Left colon (tissue), 2 donors: Measurements from ENCODE around the gene NSMCE3. TPM values are rescaled to one million over a fixed set of nuclear protein-coding genes. Genes with fewer than 3 reads are reported as not detected.
A peak's percentile ranks its signal among the peaks of the same experiment; 100 is the strongest.

Source experiments
- ATAC-seq: fragments of 200-7000 bp; cut with Tn5 transposase; one replicate; pipeline ENCODE4 v1.9.1; 2020; ENCODE audit warnings: mild to moderate bottlenecking, moderate library complexity
- DNase-seq, 2 donors: peaks; one replicate each; pipeline ENCODE4 v3.0.0-alpha.2; 2020
- intact Hi-C, 2 donors: fragments of 100-400 bp; cut with DNase I in 1 of 2; cut with micrococcal nuclease in 1 of 2; formaldehyde crosslinking; loops; one replicate each; pipeline versions ENCODE4 v1.11.2 to v1.14.0; 2022; cut with DNase I, micrococcal nuclease
- long read RNA-seq: library from polyadenylated mRNA; unstranded; transcript quantifications from one replicate; pipeline ENCODE4 v2.0.0, GENCODE V29; 2021
- total RNA-seq, 2 donors: library from RNA; stranded (reverse); fragmentation: NEBNext Ultra II Directional; extraction: Animal tissue kit (Norgen Biotek cat#: 25700); gene quantifications; one replicate each; pipeline ENCODE4 v1.2.1, GENCODE V29; 2021
- donor health status: DM: no; HTN: no; CAD: no.
- donor health status: DM: yes; HTN: yes; CAD: no.

Gene NSMCE3
- 1 to 10 TPM; 3.6 to 3.8 TPM for total RNA-seq
- long read RNA-seq, full-length matches to known transcripts: 7 of 7 reads
- long read RNA-seq, partial matches to known transcripts: 0 of 7 reads
- long read RNA-seq, other reads (novel, unspliced or antisense): 0 of 7 reads

DNA sequence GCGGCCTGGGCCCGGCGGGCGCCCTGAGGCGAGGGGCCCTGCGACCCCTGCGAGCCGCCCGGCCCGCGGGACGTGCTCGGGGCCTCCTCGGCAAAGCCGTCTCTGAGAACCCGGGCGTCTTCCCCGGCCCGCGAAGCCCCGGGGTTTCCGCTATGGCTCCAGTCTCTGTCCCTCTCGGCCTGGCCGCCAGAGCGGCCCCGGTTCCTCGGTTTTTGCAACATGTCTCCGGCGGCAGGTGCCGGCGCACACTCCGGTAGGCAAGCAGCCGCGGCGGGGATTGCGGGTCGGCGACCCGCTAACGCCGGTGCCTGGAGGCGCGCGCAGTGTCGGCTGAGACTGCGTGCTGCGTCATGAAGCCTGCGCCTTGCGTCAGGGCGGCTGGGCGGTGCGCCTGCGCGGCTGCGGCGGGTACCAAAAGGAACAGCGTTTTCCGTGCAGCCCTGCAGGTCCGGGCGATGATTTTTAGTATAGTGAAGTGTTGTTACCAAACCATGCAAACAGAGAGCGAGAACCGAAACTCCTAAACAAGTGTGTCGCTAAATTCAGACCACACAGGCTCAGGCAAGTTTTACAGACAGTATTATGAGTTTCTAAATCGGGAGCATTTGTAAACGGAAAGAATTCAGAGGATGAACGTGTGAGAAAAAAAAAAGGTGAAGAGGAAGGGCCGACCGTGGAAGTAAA, at the start of gene NSMCE3:
Gene NSMCE3 (minus strand): TSS at position 338 of the 684 bp plus-strand sequence. CDS start 117 bp downstream, at position 221.
- DNase-seq (peak; percentile 87 to 93), ATAC-seq (peak; percentile 99)
- intact Hi-C loops: no loop called here

DNA sequence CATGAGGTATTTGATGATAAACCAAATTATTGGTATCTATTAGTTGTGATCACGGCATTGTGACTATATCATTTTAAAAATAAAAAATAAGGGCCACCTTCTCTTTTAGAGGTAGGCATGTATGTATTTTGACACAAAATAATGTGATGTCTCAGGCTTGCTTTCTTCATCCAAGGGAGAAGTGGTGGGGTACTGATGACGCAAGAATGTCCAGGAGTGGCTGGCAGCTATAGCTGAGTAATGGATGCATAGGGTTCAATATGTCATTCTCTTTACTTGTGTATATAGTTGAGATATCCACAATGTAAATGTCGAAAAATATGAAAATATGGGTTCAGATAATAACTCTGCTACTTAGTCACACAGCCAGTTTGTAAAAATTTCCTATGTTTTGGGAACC, 46.8 kb upstream of the NSMCE3 start:
- no peak for DNase-seq
- ATAC-seq: no peak
- intact Hi-C loops: no loop called here

DNA sequence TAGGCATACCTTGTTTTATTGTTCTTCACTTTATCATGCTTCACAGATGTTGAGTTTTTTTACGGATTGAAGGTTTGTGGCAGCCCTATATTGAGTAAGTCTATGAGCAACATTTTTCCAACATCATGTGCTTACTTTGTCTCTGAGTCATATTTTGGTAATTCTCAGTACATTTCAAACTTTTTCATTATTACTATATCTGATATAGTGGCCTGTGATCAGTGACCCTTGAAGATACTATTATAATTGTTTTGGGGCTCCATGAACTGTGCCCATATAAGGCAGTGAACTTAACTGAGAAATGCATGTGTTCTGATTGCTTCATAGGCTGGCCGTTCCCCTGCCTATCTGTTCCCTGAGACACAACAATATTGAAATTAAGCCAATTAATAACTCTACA, 42.8 kb upstream of the NSMCE3 start:
- intact Hi-C loops: no loop called here
- ATAC-seq (no peak), DNase-seq (no peak)

DNA sequence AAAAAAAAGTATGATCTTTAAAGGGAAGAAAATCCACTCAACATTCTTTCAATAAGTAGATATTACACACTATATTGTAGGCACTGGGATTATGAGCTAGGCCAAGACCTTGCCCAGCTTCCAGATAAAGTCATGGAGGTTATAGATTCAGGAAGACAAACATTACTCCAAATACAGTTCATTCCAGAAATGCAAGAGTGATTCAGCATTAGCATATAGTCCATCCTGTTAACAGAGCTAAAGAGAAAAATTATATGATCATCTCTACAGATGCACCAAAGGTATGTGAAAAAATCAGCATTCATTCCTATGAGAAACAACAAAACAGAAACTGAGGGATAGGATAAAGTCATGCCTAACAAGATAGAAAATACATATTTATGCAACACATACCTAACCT, 42.1 kb upstream of the NSMCE3 start:
- no peak for DNase-seq
- intact Hi-C loops: no loop called here
- no peak for ATAC-seq

DNA sequence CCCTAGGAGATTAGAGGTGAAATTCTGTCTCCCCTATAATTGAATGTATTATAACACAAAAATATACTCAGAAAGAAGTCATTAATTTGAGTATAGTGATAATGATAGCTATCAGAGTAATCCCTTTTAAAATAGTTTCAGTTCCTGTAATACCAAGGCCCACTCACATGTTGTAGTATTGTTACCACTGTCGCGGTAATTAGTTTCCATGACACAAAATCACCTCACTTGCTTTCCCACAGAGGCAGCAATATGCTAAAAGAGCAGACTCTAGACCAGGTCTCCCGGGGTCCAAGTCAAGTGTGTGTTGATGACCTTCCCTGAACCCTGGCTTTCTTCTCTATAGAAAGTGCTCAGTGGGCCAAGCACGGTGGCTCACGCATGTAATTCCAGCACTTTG, 39.5 kb upstream of the NSMCE3 start:
- intact Hi-C loops: loop anchor here in 1 of 2 donors (10.0 kb wide), 1 partner anchor 74 kb away; no protein-coding TSS in a partner anchor
- DNase-seq (no peak), ATAC-seq (no peak)

DNA sequence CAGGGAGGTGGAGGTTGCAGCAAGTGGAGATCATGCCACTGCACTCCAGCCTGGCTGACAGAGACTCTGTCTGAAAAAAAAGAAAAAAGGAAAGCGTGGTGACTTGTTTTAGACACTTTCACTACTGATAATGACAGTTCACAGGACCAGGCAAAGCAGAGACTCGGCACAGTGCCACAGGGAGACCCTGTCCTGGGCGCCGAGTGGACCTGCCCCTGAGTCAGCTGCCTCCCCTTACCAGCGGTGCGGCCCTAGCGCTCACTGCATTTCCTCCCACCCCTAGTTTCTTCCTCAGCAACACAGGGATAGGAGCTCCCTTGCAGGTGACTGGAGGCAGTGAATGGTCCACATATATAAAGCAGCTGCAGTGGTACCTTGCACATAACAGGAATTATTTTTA, 38.7 kb upstream of the NSMCE3 start:
- intact Hi-C loops: loop anchor here in 1 of 2 donors (10.0 kb wide), 1 partner anchor 73 kb away; no protein-coding TSS in a partner anchor
- DNase-seq: no peak
- no peak for ATAC-seq

DNA sequence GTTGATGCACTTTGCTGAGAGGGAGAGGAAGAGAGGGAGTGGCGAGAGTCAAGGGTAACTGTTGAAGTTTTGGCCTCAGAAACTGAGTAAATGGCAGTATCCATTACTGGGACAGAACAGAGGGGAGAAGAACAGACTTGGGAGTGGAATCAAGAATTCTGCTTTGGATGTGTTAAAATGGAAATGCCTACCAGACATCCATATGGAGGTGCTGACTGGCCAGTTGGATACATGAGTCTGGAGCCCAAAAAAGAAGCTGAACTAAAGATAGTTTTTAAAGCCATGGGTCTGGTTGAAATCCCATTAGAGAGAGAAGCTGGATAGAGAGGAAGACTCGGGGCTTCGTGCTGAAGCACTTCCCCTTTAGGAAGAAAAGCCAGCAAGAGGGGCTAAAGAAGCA, 35.9 kb upstream of the NSMCE3 start:
- ATAC-seq: no peak
- intact Hi-C loops: loop anchor here in 1 of 2 donors (10.0 kb wide), 1 partner anchor 71 kb away; no protein-coding TSS in a partner anchor
- DNase-seq: no peak

DNA sequence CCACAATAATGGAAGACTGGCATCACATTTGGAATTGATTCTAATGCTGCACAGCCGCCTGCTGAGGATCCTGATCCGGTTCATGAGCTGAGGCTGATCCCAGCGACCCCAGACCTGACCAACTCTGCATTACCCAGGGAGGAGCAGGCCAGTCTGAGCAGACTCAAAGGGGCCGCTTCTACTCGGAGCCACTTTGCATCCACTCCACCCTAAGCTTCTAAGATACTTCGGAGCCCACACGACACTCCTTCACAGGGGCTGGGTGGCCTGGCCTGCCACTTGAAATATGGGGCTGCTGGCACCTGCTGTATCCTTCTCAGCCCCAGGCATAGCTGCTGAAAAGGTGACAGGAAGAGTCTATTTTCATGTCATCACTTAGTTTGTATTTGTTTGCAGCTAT, 33.2 kb upstream of the NSMCE3 start:
- intact Hi-C loops: loop anchor here in 1 of 2 donors (10.0 kb wide), 1 partner anchor 68 kb away; no protein-coding TSS in a partner anchor
- ATAC-seq: no peak
- no peak for DNase-seq

DNA sequence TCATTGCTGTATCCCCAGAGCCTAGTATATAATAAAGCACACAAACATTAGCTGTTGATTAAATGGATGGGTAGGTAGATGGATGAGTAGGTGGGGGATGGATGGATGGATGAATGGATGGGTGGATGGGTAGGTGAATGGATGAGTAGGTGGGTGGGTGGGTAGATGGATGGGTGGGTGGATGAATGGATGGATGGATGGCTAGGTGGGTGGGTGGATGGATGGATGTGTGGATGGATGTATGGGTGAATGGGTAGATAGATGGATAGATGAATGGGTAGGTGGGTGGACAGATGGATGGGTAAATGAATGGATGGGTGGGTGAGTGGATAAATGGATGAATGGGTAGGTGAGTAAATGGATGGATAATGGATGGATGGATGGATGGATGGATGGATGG, 30.2 kb upstream of the NSMCE3 start:
- DNase-seq (no peak), ATAC-seq (no peak)
- intact Hi-C loops: loop anchor here in 1 of 2 donors (10.0 kb wide), 1 partner anchor 65 kb away; no protein-coding TSS in a partner anchor

DNA sequence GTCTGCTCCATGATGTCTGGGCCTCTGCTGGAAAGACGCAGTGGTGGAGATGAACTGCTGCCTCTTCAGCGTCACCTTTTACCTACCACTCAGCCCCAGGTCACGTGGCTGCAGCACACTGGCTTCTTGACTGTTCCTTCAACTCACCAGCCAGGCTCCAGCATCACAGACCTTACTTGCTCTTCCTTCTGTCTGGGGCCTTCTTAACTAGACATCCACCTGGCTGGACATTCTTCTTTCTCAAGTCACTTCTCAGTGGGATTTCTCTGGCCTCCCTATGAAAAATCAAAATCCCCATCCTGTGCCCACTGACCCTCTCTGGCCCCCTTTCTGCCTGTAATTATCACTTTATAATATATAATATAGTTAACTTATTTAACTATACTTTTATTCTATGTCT, 29.7 kb upstream of the NSMCE3 start:
- intact Hi-C loops: no loop called here

DNA sequence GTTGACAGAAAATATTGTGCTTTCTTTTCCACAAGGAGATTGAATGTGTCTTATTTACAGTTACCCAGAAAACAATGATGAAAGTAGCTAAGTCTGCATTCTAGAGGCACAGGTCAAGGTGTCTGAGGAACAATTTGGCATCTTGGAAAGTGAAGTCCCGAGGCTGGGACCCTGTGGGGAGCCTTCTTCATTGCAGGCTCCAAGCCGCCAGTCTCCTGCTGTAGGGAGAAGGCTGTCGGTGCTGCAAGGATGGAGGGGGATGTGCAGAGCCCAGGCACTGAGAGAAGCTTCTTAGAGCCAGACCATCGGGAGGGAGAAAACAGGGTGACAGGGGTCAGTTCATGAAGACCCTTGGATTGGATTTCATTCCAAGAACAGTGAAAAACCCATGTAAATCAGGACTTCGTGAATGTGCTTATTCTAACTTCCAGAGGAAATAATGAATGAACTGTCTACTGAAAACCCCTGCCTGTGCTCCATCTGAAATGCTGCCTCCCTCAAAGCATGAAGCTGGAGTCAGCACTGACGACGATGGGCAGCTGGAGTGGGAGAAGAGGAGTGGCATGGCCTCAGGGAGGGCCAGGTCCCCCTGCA, 25.2 kb upstream of the NSMCE3 start:
- no peak for ATAC-seq
- DNase-seq: no peak

More for the DNA sequence above, 29.7 kb upstream of the NSMCE3 start:
- ATAC-seq: no peak
- DNase-seq: no peak

DNA sequence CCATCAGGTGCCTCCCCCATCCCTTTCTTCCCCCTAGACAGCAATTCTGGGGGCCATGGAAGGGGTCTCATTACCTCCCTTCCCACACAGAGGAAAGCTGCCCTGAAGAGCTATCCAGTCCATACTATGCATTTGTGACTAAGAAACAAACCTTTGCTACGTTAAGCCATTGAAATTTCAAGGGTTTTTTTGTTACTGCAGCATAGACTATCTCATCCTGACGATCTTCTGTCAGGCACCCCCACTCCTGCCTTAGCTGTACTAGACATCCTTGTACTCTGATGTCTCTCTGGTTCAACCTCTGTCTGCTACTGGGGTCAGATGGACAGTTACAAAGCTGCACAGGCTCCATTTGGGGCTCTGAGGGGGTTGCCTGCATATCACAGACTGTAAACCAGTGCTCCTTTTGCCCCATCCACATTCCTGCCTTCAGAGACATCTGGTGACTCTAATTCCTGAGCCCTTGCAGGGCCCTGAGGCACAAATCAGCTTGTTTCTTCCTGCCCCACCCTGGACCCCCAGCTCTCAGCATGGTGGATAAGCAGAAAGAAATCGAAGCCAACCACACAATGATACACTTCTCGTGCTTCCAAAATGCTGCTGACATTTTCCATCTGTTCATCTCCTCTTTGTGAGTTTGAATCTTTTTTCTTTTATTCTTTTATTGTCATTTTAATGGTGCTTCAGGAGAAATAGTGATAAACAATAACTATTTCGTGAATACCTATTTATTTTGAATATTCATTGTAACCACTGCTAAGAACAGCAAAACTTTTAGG, 21.6 kb upstream of the NSMCE3 start:
- intact Hi-C loops: no loop called here
- ATAC-seq (no peak), DNase-seq (no peak)

More for the DNA sequence above, 25.2 kb upstream of the NSMCE3 start:
- intact Hi-C loops: no loop called here

DNA sequence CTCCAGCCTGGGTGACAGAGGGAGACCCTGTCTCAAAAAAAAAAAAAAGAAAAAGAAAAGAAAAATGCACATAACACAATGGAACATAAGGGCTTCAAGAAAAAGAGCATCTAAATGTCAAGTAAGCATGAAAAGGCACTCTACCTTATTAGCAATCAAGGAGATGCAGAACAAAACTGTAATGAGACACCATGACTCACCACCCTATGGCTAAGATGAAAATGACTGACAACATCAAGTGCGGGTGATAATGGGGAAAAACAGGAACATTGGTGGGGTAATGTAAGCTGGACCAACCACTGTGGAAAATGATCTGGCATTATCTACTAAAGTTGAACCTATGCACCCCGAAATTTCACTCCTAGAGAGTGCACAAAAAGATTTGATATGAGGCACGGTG, 19.6 kb upstream of the NSMCE3 start:
- ATAC-seq: no peak
- no peak for DNase-seq
- intact Hi-C loops: no loop called here

DNA sequence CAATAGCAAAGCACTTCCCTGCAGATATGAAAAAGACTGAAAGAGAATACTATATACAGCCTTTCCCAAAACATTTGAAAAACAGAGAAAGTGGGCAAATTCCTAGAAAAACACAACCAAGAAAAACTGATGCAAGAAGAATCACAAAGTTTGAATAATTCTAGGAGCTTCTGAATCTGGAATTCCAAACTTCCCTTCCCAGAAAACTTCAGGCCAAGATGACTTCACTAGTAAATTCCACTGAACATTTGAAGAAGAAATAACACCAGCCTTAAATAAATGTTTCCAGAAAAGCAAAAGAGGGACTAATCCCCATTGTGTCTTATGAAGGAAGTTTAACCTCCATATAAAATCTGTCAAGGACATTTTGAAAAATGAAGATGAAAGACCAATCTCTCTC, 15.8 kb upstream of the NSMCE3 start:
- intact Hi-C loops: no loop called here
- DNase-seq: no peak
- no peak for ATAC-seq

DNA sequence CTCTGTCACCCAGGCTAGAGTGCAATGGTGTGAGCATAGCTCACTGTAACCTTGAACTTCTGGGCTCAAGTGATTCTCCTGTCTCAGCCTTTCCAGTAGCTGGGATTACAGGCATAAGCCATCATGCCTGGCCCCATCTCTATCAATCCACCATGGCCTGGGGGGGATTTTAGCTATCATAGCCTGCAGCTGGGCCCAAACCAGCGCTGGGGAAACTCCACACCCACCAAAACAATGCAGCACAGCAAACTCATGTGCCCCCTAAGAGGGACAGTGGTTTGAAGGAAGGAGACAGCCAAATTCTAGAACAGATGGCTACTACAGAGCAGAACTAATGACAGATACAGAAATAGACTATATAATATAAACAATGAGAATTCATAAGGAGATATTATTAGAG, 13.8 kb upstream of the NSMCE3 start:
- DNase-seq (no peak), ATAC-seq (no peak)
- intact Hi-C loops: no loop called here

DNA sequence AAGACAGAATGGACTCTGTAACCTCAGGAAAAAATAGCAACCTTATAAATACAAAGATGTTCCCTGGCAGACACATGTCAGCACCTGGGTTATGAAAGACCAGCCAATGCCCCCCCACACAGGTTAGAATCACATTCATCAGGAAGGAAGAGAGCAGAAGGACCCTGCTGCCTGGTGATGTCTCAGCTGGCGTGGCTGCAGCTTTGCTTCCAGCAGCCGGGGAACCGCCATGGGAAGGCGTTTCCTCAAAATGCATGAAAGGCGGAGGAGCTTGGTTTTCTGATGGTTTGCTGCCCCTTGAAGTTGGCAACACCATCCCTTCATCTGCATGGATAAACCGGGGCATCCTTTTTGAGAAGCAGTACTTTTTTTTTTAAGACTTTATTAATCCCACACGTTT, 10.9 kb upstream of the NSMCE3 start:
- ATAC-seq (no peak), DNase-seq (no peak)
- intact Hi-C loops: no loop called here

DNA sequence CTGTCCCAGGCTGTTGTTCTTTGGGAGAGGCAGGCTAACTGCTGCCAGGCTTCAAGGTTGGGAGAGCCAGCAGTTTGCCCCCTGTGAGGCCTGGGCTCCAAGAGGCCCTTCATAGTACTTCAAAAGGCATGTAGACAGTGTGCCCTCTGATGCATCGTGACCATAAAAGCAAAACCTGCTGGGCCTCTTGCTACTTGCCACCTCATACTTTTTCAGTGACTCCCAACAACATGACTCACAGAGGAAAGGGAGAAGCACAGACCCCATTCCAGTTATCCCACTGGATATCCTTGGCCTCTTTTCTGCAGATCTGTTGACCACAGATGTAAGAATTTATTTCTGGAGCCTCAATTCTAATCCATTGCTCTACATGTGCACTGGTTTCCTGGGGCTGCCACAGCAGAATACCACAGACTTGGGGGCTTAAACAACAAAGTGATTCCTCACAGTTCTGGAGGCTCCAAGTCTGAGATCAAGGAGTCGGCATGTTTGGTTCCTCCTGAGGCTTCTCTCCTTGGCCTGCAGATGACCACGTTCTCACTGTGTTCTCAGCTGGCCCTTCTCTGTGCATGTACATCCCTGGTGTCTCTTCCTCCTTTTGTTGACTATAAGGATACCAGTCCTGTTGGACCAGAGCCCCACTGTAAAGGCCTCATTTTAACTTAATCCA, 8.9 kb upstream of the NSMCE3 start:
- intact Hi-C loops: no loop called here
- DNase-seq (no peak), ATAC-seq (no peak)

DNA sequence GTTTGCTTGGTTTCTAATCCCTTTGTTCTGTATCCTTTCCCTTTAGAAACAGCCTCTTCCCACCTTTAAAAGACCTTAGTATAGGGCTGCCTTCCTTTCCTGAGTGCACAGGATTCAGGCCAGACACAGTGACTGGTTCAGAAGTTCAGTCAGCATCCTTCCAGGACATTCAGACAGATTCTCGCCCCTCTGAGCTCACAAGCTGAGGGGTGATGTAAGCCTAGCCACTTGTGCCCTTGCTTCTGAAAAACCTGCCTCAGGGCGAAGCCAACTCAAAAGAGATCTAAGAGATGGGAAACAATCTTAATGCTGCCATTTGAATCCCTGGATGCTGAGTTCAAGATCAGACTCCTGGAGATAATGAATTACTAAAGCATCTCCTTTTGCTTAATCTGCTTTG, 6.7 kb upstream of the NSMCE3 start:
- ATAC-seq (no peak), DNase-seq (no peak)
- intact Hi-C loops: no loop called here

DNA sequence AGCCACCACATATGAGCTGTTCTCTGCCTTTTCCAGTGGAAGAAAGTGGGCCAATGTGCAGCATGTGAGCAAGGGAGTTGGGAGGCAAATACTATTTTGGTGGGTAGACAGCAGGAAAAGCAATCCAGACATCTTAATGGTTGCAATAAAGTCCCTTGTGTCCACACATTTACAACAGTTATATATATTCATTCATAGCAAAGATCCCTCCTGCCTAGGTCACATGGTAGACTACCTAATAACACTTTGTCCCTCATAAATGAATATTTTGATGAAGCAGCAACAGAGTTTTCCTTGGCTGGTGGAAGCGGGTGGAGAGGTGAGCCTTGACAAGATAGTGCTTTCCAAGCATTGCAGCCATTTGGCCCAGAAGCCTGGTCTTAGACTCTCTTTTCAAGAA, 6.2 kb upstream of the NSMCE3 start:
- intact Hi-C loops: no loop called here
- ATAC-seq (peak; percentile 68), DNase-seq (no peak)
